K562 (cell line): ENCODE data around the gene SHE. TPM values are rescaled to one million over a fixed set of nuclear protein-coding genes. Genes with fewer than 3 reads are reported as not detected.

Experiments used
- ATAC-seq: fragments of 200-7000 bp; cut with Tn5 transposase; 3 replicates; pipeline ENCODE4 v1.9.1; 2020; ENCODE audit warnings: moderate library complexity
- BruUV-seq: library from RNA; stranded (reverse); fragments of 400-500 nt; replicated peaks from 2 replicates; lab custom pipeline; 2021; lab: Mats Ljungman, UMichigan
- CTCF ChIA-PET: fragments of 300-600 bp; formaldehyde crosslinking; extraction: SDS; loops from one replicate; lab custom pipeline; 2021; ENCODE audit warnings: low intra/inter-chr PET ratio; lab: Yijun Ruan, JAX
- POLR2A ChIA-PET: fragments of 300-600, 350-650 bp; sonication (Branson Sonifier 250); formaldehyde crosslinking; extraction: SDS; loops from one replicate; lab custom pipeline; 2021; ENCODE audit warnings: antibody characterized with exemption, inconsistent platforms; lab: Yijun Ruan, JAX
- DNase-seq, 4 experiments: peaks; one replicate each; pipeline versions ENCODE4 v3.0.0 to v3.0.0-alpha.2; 2011 to 2018; ENCODE audit warnings: low spot score in 3 of 4, mixed read lengths in 3 of 4; ENCODE audit errors: extremely low read depth in 1 of 4
- FAIRE-seq: peaks from 2 replicates; lab custom pipeline; 2011; peaks lifted over from hg19 to GRCh38; lab: Jason Lieb, UNC
- H2AFZ ChIP-seq: 2 replicates; pipeline ENCODE4 v1.6.0; 2011; ENCODE audit warnings: low read depth, low read length, control low read depth, inconsistent platforms
- H3K27ac ChIP-seq: fragments of 200-600 bp; 3 replicates; pipeline ENCODE4 v1.8.0; 2011; ENCODE audit warnings: low read depth, mild to moderate bottlenecking, control low read depth, inconsistent platforms, low read length, moderate library complexity, mixed read lengths; ENCODE audit errors: extremely low read depth
- H3K27me3 ChIP-seq, 2 experiments: fragments of 300-600 bp in 1 of 2; 2 replicates in 1 of 2; 3 replicates in 1 of 2; pipeline versions ENCODE4 v1.6.0 to v1.8.0; 2011; ENCODE audit warnings: inconsistent platforms in 2 of 2, low read length in 2 of 2, mild to moderate bottlenecking in 1 of 2, mixed read lengths in 1 of 2, moderate library complexity in 1 of 2; ENCODE audit not compliant: control insufficient read depth in 2 of 2, insufficient read depth in 2 of 2
- H3K36me3 ChIP-seq: fragments of 300-600 bp; 3 replicates; pipeline ENCODE4 v1.8.0; 2011; ENCODE audit warnings: mild to moderate bottlenecking, low read length, inconsistent platforms; ENCODE audit not compliant: control insufficient read depth, insufficient read depth
- H3K4me1 ChIP-seq, 2 experiments: fragments of 200-600 bp in 1 of 2; replicated peaks in 1 of 2; 2 replicates in 1 of 2; 3 replicates in 1 of 2; pipeline versions ENCODE4 v1.5.1 to v1.8.0; 2011; ENCODE audit warnings: inconsistent platforms in 2 of 2, low read length in 2 of 2, mild to moderate bottlenecking in 1 of 2, mixed read lengths in 1 of 2, moderate library complexity in 1 of 2; ENCODE audit not compliant: control insufficient read depth in 2 of 2, insufficient read depth in 2 of 2
- H3K4me2 ChIP-seq: 2 replicates; pipeline ENCODE4 v1.6.1; 2011; ENCODE audit warnings: low read length, control low read depth, inconsistent platforms, mixed read lengths; ENCODE audit not compliant: insufficient read depth
- H3K4me3 ChIP-seq: fragments of 200-600 bp; sonication (generic), shearing (Covaris generic); 2 replicates; pipeline ENCODE4 v1.5.1; 2016; ENCODE audit warnings: control low read depth, inconsistent platforms
- H3K79me2 ChIP-seq: fragments of 200-600 bp; 3 replicates; pipeline ENCODE4 v1.8.0; 2011; ENCODE audit warnings: low read length, inconsistent platforms; ENCODE audit not compliant: control insufficient read depth, insufficient read depth
- H3K9ac ChIP-seq, 2 experiments: 2 replicates each; pipeline versions ENCODE4 v1.6.0 to v1.6.1; 2011; ENCODE audit warnings: low read depth in 2 of 2, low read length in 2 of 2, control low read depth in 1 of 2, inconsistent platforms in 1 of 2, mild to moderate bottlenecking in 1 of 2, mixed read lengths in 1 of 2; ENCODE audit not compliant: insufficient read depth in 1 of 2
- H3K9me1 ChIP-seq: one replicate; pipeline ENCODE4 v1.6.0; 2011; ENCODE audit warnings: inconsistent platforms, mild to moderate bottlenecking, low read length, moderate library complexity; ENCODE audit not compliant: control insufficient read depth, insufficient read depth
- H3K9me3 ChIP-seq: replicated peaks from 2 replicates; pipeline ENCODE4 v1.5.1; 2011; ENCODE audit warnings: low read depth, low read length, inconsistent platforms; ENCODE audit not compliant: control insufficient read depth, insufficient read depth
- H4K20me1 ChIP-seq: replicated peaks from 2 replicates; pipeline ENCODE4 v1.6.1; 2011; ENCODE audit warnings: low read length, inconsistent platforms, mixed read lengths; ENCODE audit not compliant: control insufficient read depth, insufficient read depth
- ELK3 ChIP-seq: fragments of 450-650 bp; formaldehyde crosslinking; IDR thresholded peaks from 2 replicates; pipeline ENCODE4 v1.4.0; 2020; ENCODE audit warnings: mild to moderate bottlenecking
- FOS ChIP-seq: IDR thresholded peaks from 3 replicates; pipeline ENCODE4 v1.6.1; 2011; ENCODE audit not compliant: insufficient read length; ENCODE audit errors: extremely low read depth
- ZNF184 ChIP-seq: sonication (generic); formaldehyde crosslinking; IDR thresholded peaks from 2 replicates; pipeline ENCODE4 v1.5.0; 2020; ENCODE audit warnings: missing genetic modification reagents
- ZNF57 ChIP-seq: fragments of 450-650 bp; formaldehyde crosslinking; IDR thresholded peaks from 2 replicates; pipeline ENCODE4 v1.4.0; 2020; ENCODE audit warnings: mild to moderate bottlenecking, moderate library complexity
- WGBS: fragments of 100-300 bp; shearing (Covaris generic); methylation state at CpG from one replicate; pipeline ENCODE4 v1.1.6; 2016; ENCODE audit warnings: low coverage, mixed read lengths; ENCODE audit not compliant: insufficient coverage; ENCODE audit errors: missing lambda C conversion rate; 5-methylcytosine and 5-hydroxymethylcytosine counted together
- in situ Hi-C: fragments of 300-500 bp; cut with MboI; formaldehyde crosslinking; loops from 4 replicates; pipeline ENCODE4 v1.15.0; 2018; ENCODE audit warnings: inconsistent platforms, mixed read lengths
- intact Hi-C: fragments of 100-400 bp; cut with micrococcal nuclease; formaldehyde crosslinking; loops from 2 replicates; pipeline ENCODE4 v1.14.2; 2022
- polyA plus RNA-seq, 8 experiments: library from polyadenylated mRNA; depleted of rRNA in 4 of 8; stranded (reverse) in 5 of 8; unstranded in 3 of 8; fragments of >200 nt; fragmentation: Nextera tagmentation in 2 of 8; fragmentation: Illumina TruSeq in 1 of 8; extraction: Ambion mirVana in 2 of 8; extraction: Trizol in 1 of 8; gene quantifications; 2 replicates each; pipeline versions ENCODE4 v1.2.1 to v1.2.3, GENCODE V29; 2011 to 2014; ENCODE audit warnings: inconsistent platforms in 1 of 8, missing spikeins in 1 of 8
- total RNA-seq, 7 experiments: library from RNA; depleted of rRNA in 6 of 7; stranded (reverse); fragments of >200 nt in 6 of 7; fragmentation: Illumina TruSeq in 2 of 7; extraction: Trizol in 2 of 7; gene quantifications; 2 replicates each; pipeline versions ENCODE4 v1.2.1 to v1.2.3, GENCODE V29; 2011 to 2021; ENCODE audit warnings: low replicate concordance in 1 of 7

Gene SHE
- total and polyA plus RNA-seq, 9 of the 15 experiments (the other 6 are each of a cell fraction or from before 2014, with no cell fraction given) = 0.01 to 0.05 TPM; not detected in 7

- ChIA-PET POLR2A (interaction anchor here (0.6 to 0.7 kb wide), 2 partner anchors 391 to 450 kb away, joined by 3 to 4 read pairs; no protein-coding TSS in a partner anchor), CTCF (no interaction called here)
- Histone ChIP-seq H3K36me3 (no peaks in the 10 kb centered on the region), H2AFZ (no peak overlapping the region), H3K9me1 (no peaks in the 10 kb centered on the region), H3K27me3 (peaks cover 11 to 30% of the 10 kb centered on the region in 2 experiments), H3K9ac (no peak overlapping the region), H4K20me1 (0 out of 2 replicates have a peak, but pooled peaks cover 3% of the 10 kb centered on the region), H3K79me2 (no peaks in the 10 kb centered on the region), H3K9me3 (no peaks in the 10 kb centered on the region), H3K27ac (no peak overlapping the region), H3K4me2 (no peak overlapping the region), H3K4me3 (no peak overlapping the region), H3K4me1 (peaks cover 5 to 7% of the 10 kb centered on the region in 2 experiments; a peak in 4 of 5 replicates)
- 8% methylated on average over 8 of the region's 8 CpGs for whole genome bisulfite sequencing
- intact Hi-C loops = no loop called here
- no peak for TF ChIP-seq ZNF57 (CRISPR knock-in tag)
- no peak for TF ChIP-seq FOS
- no peak for TF ChIP-seq ZNF184 (CRISPR knock-in tag)
- no peak for TF ChIP-seq ELK3
- DNase-seq (no peak), FAIRE-seq (no peak), ATAC-seq (no peak)
- in situ Hi-C loops = no loop called here
- no TSS peak for BruUV-seq
These were observed 60.8 kb downstream of the SHE start for GRCh38 chr1:154441241-154441888.
